Stimulated activated memory B cell treated with anti-CD40 and anti-IgM and Interleukin-4, amounts not matched to agents 10 μg/mL and 1 μg/mL and 100 μg/mL, for 72 hours (primary cell): ENCODE results near the gene DSCAM.

Experiments used
- ATAC-seq: fragments of 150-1000 bp; cut with Tn5 transposase; 2 replicates; pipeline ENCODE4 v1.10.0; 2021
- H3K27ac Mint-ChIP-seq: one replicate; pipeline ENCODE4 v1.8.0; 2022; ENCODE audit warnings: mild to moderate bottlenecking, mixed read lengths
- H3K27me3 Mint-ChIP-seq: one replicate; pipeline ENCODE4 v1.8.0; 2022; ENCODE audit warnings: mixed read lengths
- H3K36me3 Mint-ChIP-seq: one replicate; pipeline ENCODE4 v1.8.0; 2022; ENCODE audit warnings: mixed read lengths
- H3K4me1 Mint-ChIP-seq: one replicate; pipeline ENCODE4 v1.8.0; 2022; ENCODE audit warnings: mixed read lengths
- H3K4me3 Mint-ChIP-seq: one replicate; pipeline ENCODE4 v1.8.0; 2022; ENCODE audit warnings: mild to moderate bottlenecking, moderate library complexity, mixed read lengths
- H3K9me3 Mint-ChIP-seq: one replicate; pipeline ENCODE4 v1.8.0; 2022; ENCODE audit warnings: mixed read lengths

Gene DSCAM

DNA sequence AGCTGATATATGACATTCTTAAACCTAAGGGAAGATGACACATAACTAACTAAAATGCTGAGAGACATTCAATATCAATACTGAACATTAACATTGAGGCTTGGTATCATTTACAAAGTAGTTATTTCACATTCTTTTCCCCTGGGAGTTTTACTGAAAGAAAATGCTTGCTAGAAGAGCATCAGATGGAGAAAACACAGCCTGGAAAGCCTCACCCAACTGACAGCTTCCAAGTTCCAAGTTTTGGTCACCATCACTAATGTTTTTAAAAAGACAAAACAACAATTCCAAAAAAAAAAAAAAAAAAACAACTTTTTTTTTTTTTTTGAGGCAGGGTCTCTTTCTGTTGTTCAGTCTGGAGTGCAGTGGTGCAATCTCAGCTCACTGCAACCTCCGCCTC is 80.6 kb downstream of the DSCAM start:
- Mint-ChIP-seq H3K4me3 (no peak overlapping the region), H3K36me3 (no peaks in the 10 kb centered on the region), H3K9me3 (peaks cover 2% of the 10 kb centered on the region), H3K27me3 (no peaks in the 10 kb centered on the region), H3K4me1 (no peaks in the 10 kb centered on the region), H3K27ac (no peak overlapping the region)
- ATAC-seq, result no peak

DNA sequence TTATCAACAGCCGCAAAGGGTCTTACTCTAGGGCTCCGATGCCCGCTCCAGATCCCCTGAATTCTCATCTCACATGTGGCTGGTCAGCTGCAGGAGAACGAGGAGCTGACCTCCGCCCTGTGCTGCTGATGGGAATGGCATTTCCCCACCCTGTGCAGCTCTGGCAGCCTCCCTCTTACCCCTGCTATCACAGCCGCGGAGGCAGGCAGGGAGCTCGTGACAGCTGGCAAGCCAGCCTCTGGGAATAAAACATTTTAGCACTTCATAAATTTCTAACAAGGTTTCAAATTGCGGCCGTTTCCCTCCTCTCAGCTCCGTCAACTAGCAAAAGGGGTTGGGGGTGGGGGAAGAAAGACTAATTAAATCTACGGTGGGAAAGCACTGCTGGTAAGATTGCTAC is 81.1 kb downstream of the DSCAM start:
- Mint-ChIP-seq H3K27ac (no peak overlapping the region), H3K27me3 (no peaks in the 10 kb centered on the region)
- no peak for ATAC-seq

DNA sequence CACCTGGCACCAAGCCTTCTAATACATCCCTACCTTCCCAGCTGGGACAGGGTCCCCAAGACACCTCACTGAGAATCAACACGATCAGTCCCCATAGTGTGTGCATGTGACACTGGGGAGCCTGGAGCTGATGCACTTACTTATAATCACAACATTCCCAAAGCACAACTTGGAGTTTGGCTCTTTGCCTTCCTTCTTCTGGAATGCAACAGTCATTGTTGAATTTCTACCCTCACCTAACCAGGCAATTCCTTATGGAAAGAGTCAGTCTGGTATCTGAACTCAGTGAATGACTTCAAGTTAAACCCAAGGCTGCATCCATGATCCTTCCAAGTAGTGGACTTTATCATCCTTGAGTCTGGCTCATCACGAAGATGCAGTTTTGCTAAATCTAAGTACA is 86.1 kb downstream of the DSCAM start:
- Mint-ChIP-seq H3K27ac (no peak overlapping the region), H3K27me3 (no peaks in the 10 kb centered on the region), H3K9me3 (peaks cover 2% of the 10 kb centered on the region), H3K36me3 (no peaks in the 10 kb centered on the region), H3K4me1 (no peaks in the 10 kb centered on the region), H3K4me3 (no peak overlapping the region)
- ATAC-seq, result no peak

More for the DNA sequence above, 81.1 kb downstream of the DSCAM start:
- H3K4me3 Mint-ChIP-seq, result no peak overlapping the region
- H3K4me1 Mint-ChIP-seq, result no peaks in the 10 kb centered on the region
- H3K9me3 Mint-ChIP-seq, result peaks cover 2% of the 10 kb centered on the region
- no peaks in the 10 kb centered on the region for H3K36me3 Mint-ChIP-seq

DNA sequence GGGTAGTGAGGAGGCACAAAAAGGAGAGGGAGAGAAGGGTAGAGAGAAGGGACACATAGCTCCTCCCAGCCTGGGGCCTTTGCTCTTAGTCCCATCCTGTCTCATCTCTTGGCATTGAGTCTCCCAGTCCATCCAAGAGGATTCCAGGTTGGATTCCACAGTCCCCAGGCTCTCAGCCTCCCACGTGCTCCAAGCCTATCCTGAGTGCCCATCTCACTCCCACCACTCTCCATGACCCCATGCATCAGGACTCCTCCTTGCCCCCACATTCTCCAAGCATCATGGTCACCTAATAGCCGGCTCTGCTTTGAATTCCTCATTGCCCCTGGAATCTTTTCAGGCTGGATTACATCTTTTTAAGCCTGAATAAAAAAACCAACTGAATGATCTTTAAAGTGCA is 87.9 kb downstream of the DSCAM start:
- Mint-ChIP-seq H3K27me3 (no peaks in the 10 kb centered on the region), H3K36me3 (no peaks in the 10 kb centered on the region), H3K27ac (no peak overlapping the region), H3K4me1 (no peaks in the 10 kb centered on the region), H3K9me3 (peaks cover 3% of the 10 kb centered on the region), H3K4me3 (no peak overlapping the region)
- ATAC-seq, result no peak

DNA sequence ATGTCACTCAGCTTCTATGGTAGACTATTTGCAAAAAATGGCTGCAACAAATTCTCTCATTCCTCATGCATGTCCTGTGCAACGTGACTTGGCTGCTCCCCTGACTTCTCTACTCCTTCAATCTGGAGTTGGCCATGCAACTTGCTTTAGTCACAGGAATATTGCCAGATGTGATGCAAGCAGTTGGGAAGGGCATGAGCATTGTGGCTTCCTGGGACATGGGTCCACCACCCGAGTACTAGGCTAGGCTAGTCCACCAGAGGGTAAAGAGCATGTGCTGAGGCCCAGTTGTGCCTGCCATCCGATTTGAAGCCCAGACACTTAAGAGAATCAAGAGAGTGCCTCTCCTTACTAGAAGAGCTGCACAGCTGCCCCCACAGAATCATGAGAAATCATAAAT is 89.6 kb downstream of the DSCAM start:
- Mint-ChIP-seq H3K9me3 (peaks cover 3% of the 10 kb centered on the region), H3K36me3 (no peaks in the 10 kb centered on the region), H3K4me3 (no peak overlapping the region), H3K4me1 (no peaks in the 10 kb centered on the region), H3K27ac (no peak overlapping the region), H3K27me3 (no peaks in the 10 kb centered on the region)
- ATAC-seq, result no peak

DNA sequence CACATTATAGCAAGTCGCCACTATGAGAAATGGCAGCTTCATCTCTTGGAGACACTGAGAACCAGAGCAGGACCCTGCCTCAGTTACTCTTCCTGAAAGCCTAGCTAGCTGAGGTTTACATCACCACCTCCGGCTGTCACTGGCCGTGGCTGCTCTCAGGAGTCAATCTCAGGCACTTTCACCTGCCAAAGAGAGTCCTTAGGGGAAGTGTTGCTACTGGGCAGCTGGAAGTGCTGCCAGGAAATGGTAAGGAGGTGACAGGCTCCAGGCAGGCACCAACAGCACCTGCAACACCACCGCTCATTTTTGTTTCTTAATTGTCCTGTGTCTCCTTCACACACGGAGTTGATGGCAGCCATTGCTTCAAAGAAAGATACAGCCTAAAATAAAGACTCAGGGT is 92.5 kb downstream of the DSCAM start:
- H3K36me3 Mint-ChIP-seq, result no peaks in the 10 kb centered on the region
- H3K27me3 Mint-ChIP-seq, result no peaks in the 10 kb centered on the region
- peaks cover 3% of the 10 kb centered on the region for H3K9me3 Mint-ChIP-seq
- H3K4me3 Mint-ChIP-seq, result no peak overlapping the region
- H3K4me1 Mint-ChIP-seq, result no peaks in the 10 kb centered on the region
- no peak overlapping the region for H3K27ac Mint-ChIP-seq
- no peak for ATAC-seq

DNA sequence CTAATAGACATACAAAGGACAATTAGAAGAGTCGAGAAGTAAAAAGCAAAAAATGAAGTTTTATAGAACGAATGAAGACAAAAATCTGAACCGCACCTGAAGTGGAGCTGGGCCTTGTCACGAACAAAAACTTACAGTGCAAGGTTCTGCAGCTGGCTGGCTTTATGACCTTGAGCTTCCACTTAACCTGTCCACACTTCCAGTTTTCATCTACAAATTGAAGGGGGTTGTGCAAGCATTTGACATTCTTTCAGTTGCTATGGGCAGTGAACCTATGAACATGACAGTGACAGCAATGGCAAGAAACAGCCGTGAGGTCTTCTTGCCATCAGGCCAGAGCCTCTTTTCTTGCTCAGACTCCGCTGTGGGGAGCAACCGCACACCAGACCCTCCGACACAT is 93.2 kb downstream of the DSCAM start:
- Mint-ChIP-seq H3K27ac (no peak overlapping the region), H3K4me3 (no peak overlapping the region), H3K9me3 (peaks cover 5% of the 10 kb centered on the region), H3K4me1 (no peaks in the 10 kb centered on the region), H3K36me3 (no peaks in the 10 kb centered on the region), H3K27me3 (no peaks in the 10 kb centered on the region)
- no peak for ATAC-seq

DNA sequence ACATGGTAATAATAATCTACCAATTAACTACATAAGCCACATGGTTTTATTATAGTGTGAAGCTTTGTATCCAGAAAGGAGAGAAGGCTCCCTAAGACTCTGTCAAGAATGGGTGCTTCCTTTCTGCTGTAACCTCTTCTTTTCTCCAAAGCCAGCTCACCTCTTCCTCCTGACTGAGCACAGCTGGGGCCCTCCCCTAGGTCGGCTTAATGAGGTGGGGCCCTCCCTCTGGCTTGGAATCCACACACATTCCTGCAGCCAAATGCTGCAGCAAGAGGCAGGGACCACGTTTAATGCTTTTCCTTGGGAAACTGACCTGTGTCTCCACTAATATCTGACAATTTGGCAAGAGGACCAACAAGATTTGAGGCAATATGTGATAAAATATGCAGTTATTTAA is 94.8 kb downstream of the DSCAM start:
- Mint-ChIP-seq H3K9me3 (peaks cover 5% of the 10 kb centered on the region), H3K4me3 (no peak overlapping the region), H3K27ac (no peak overlapping the region), H3K36me3 (no peaks in the 10 kb centered on the region), H3K27me3 (no peaks in the 10 kb centered on the region), H3K4me1 (no peaks in the 10 kb centered on the region)
- no peak for ATAC-seq

DNA sequence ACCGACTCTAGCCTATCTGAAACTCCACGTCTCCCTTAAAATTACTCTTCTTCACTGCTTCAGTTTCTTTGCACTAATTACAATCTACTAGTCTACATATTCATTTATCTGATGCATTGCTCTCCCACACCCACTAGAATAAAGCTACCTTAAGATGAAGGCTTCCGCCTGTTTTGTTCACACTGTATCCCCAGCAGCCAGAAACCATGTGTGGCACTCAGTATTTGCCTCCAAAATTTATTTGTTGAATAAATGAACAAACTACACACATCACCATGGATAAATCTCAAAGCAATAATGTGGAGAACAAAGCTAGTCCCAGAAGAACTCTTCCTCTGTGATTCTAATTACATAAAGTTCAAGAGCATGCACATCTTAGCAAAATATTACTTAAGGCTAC is 95.7 kb downstream of the DSCAM start:
- no peaks in the 10 kb centered on the region for H3K27me3 Mint-ChIP-seq
- no peaks in the 10 kb centered on the region for H3K4me1 Mint-ChIP-seq
- H3K27ac Mint-ChIP-seq, result no peak overlapping the region
- no peak overlapping the region for H3K4me3 Mint-ChIP-seq
- peaks cover 5% of the 10 kb centered on the region for H3K9me3 Mint-ChIP-seq
- no peak for ATAC-seq
- H3K36me3 Mint-ChIP-seq, result no peaks in the 10 kb centered on the region

DNA sequence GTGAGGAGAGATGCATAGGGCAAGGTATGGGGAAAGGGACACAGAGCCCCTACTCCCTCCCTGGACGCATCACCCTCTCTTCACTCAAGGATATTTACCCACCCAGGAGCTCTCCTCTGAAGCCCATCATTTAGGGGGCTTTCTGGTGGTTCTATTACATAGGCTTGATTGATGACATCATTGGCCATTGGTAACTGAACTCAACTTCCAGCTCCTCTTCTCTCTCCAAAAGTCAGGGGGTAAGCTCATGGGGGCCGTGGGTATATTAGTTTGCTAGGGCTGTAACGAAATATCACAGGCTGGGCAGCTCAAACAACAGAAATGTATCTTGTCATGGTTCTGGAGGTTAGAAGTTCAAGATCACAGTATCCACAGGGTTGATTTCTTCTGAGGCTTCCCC is 110.8 kb downstream of the DSCAM start:
- Mint-ChIP-seq H3K27ac (no peak overlapping the region), H3K9me3 (peaks cover under 1% of the 10 kb centered on the region), H3K36me3 (no peaks in the 10 kb centered on the region), H3K4me3 (no peak overlapping the region), H3K4me1 (no peaks in the 10 kb centered on the region), H3K27me3 (no peaks in the 10 kb centered on the region)
- no peak for ATAC-seq

DNA sequence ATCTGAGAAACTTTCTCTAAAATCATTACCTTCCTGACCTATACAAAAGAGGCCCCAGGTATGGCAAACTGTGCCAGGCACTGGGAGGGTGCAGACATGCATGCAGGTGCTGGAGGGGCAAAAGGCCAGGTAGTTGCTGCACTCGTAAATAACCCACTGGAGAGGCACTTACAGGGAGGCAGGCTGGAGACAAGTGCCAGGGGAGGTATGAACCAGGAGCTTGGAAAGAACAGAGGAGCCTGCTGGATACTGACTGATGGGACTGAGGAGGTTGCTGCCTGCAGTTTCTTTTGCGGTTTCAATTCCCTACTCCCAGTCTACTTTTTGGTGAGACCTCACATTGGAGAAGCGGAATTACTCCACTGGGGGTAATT is 113.9 kb downstream of the DSCAM start:
- no peaks in the 10 kb centered on the region for H3K4me1 Mint-ChIP-seq
- no peak overlapping the region for H3K27ac Mint-ChIP-seq
- ATAC-seq, result no peak
- H3K4me3 Mint-ChIP-seq, result no peak overlapping the region
- H3K9me3 Mint-ChIP-seq, result no peaks in the 10 kb centered on the region
- H3K27me3 Mint-ChIP-seq, result no peaks in the 10 kb centered on the region
- no peaks in the 10 kb centered on the region for H3K36me3 Mint-ChIP-seq

DNA sequence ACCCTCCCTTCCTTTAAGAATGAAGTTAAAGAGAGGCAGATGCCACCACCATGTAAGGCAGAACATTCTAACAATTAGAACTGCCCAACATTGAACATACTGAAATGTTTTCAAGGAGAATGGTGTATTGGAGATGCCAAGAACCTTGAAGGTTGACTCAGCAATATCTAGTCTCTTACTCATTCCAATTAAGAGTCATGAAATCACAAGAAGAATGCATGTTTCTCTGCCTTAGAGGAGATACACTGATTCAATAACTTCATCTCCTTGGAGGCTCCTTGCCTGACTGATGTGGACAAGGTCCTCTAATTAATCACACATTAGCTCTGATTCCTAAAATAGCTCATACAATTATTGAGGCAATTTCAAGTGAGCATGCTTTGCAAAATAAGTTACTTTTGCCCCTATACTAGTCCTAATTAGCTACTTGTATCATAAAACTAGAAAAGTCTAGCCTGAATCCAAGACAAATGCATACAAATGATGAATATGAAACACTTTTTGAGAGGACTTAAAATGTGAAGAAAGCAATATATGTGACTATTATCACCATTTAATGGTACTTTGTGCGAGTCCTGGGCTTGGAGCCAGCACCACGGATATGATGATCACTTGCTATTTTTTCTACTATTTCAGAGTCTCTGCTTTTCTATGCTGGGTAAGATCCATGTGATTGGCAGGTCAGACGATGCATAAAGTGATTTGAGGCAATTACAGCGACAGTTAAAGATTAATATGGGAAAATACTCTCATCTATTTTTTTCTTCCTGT is 114.5 kb downstream of the DSCAM start:
- H3K27me3 Mint-ChIP-seq, result no peaks in the 10 kb centered on the region
- no peak overlapping the region for H3K4me3 Mint-ChIP-seq
- no peaks in the 10 kb centered on the region for H3K4me1 Mint-ChIP-seq
- no peak overlapping the region for H3K27ac Mint-ChIP-seq
- H3K36me3 Mint-ChIP-seq, result no peaks in the 10 kb centered on the region
- H3K9me3 Mint-ChIP-seq, result no peaks in the 10 kb centered on the region
- ATAC-seq, result no peak

DNA sequence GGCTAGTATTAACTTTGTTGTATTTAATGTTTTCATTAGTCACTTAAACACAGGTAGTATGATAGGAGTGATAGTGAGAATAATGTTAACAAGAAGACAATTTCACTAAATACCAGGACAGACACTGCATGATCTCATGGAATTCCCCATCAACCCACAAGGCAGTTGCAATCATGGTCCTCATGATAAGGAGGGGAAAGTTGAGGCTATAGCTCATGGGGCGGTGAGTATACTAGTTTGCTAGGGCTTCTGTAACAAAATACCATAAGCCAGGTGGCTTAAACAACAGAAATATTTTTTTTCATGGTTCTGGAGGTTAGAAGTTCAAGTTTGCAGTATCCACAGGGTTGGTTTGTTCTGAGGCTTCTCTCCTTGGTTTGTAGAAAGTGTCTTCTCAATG is 115.8 kb downstream of the DSCAM start:
- no peaks in the 10 kb centered on the region for H3K36me3 Mint-ChIP-seq
- no peak overlapping the region for H3K4me3 Mint-ChIP-seq
- no peaks in the 10 kb centered on the region for H3K9me3 Mint-ChIP-seq
- no peaks in the 10 kb centered on the region for H3K4me1 Mint-ChIP-seq
- no peak overlapping the region for H3K27ac Mint-ChIP-seq
- no peak for ATAC-seq
- no peaks in the 10 kb centered on the region for H3K27me3 Mint-ChIP-seq

DNA sequence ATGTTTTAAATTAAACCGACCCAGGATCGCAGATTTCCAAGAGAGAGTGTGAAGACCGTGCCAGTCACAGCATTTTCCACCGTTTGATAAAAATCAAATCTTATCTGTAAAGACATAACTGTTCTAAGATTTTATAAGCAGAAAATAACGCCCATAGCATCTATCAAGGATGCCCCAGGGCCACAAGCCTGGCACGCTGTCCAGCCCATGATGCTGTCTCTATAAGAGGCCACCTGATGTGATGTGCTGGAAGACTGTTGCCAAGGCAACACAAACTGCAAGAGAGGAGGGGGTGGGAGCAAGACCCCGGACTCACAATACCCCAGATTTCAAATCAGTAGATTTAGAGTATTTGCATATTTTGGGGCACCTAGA is 116.5 kb downstream of the DSCAM start:
- Mint-ChIP-seq H3K4me1 (no peaks in the 10 kb centered on the region), H3K9me3 (no peaks in the 10 kb centered on the region), H3K27ac (no peak overlapping the region), H3K36me3 (no peaks in the 10 kb centered on the region), H3K4me3 (no peak overlapping the region), H3K27me3 (no peaks in the 10 kb centered on the region)
- ATAC-seq, result no peak

DNA sequence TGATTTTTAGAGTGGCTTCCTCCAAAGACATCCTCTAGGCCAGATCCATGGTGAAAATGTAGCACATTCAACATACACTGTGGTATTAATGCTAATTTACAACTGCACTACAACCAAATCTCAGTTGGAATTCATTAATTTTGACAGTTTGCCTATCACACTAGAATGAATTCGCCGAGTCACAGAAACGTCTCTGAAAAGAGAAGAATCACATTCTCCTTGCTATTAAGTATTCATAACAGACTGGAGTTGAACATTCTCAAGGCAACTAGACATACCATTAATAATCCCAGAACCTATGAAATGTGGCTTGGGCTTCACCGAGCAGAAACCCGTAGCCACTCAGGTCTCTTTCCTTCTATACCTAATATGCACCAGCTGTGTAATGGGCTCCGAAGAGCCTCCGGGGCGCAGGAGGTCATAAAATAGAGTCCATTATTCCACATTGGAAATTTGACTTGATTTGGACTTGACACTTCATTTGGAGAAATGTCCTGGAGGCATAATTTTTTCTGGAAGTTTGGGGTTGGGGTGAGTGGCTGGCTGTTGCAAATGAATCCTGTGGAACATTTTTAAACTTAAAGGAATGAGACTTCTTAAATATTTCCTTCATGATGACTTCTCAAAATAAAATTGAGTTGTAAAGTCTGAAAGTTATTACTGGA is 117.1 kb downstream of the DSCAM start:
- H3K27ac Mint-ChIP-seq, result no peak overlapping the region
- no peaks in the 10 kb centered on the region for H3K36me3 Mint-ChIP-seq
- H3K27me3 Mint-ChIP-seq, result no peaks in the 10 kb centered on the region
- no peak for ATAC-seq
- no peak overlapping the region for H3K4me3 Mint-ChIP-seq
- H3K9me3 Mint-ChIP-seq, result no peaks in the 10 kb centered on the region
- no peaks in the 10 kb centered on the region for H3K4me1 Mint-ChIP-seq

DNA sequence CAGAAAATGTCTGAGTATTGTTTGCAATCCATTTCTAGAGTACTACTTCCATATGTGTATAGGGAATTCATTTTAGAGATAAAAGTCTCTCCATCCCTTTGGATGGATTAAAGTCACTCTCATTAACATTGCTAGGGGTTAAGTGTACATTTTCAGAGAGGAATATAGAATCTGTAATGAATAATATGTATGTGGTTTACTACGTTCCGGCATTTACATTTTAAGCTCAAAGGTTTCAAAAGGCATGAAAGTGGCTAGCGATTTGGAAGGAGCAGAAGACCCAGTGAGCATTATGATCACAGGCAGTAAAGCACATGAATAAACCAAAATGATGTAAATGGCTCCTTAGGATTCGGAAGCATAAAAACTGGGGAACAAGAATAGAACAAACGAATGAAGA is 123.0 kb downstream of the DSCAM start:
- no peaks in the 10 kb centered on the region for H3K4me1 Mint-ChIP-seq
- ATAC-seq, result no peak
- H3K27me3 Mint-ChIP-seq, result no peaks in the 10 kb centered on the region
- no peak overlapping the region for H3K4me3 Mint-ChIP-seq
- H3K9me3 Mint-ChIP-seq, result peaks cover 16% of the 10 kb centered on the region
- H3K27ac Mint-ChIP-seq, result no peak overlapping the region
- H3K36me3 Mint-ChIP-seq, result no peaks in the 10 kb centered on the region
